SK-N-SH (cell line): ENCODE measurements around the gene SKI.

Source experiments
- FOXJ3 ChIP-seq: sonication (generic); formaldehyde crosslinking; IDR thresholded peaks from 2 replicates; pipeline ENCODE4 v1.5.1; 2020; ENCODE audit warnings: mild to moderate bottlenecking, missing genetic modification reagents
- POLR2AphosphoS5 ChIP-seq: IDR thresholded peaks from 2 replicates; pipeline ENCODE4 v1.6.1; 2012; ENCODE audit warnings: low read depth, low read length
- TF ChIP-seq, protein P1 (sequence below): fragments of 200-600 bp; sonication (generic); IDR thresholded peaks from 2 replicates; pipeline ENCODE4 v1.6.1; 2017; ENCODE audit warnings: antibody characterized with exemption, mild to moderate bottlenecking, moderate library complexity

DNA sequence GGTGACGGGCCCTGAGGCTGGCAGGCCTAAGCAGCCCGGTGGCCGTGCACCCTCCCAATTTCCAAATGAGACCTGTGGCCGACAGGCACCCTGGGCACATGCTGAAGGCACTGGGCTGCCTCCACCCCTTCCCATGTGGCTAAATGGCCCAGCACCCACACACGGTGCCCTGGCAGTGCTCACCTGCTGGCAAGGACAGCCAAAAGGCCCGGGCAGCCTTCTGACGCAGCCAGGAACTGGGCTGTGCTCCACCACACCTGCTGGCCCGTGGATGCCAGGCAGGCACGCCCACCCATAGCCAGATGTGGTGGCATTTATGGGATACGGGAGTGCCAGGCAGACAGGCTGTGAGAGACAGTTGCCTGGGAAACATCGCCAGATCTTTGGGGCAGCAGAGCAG lies 29.5 kb upstream of the SKI start:
- TF ChIP-seq, protein P1, sequence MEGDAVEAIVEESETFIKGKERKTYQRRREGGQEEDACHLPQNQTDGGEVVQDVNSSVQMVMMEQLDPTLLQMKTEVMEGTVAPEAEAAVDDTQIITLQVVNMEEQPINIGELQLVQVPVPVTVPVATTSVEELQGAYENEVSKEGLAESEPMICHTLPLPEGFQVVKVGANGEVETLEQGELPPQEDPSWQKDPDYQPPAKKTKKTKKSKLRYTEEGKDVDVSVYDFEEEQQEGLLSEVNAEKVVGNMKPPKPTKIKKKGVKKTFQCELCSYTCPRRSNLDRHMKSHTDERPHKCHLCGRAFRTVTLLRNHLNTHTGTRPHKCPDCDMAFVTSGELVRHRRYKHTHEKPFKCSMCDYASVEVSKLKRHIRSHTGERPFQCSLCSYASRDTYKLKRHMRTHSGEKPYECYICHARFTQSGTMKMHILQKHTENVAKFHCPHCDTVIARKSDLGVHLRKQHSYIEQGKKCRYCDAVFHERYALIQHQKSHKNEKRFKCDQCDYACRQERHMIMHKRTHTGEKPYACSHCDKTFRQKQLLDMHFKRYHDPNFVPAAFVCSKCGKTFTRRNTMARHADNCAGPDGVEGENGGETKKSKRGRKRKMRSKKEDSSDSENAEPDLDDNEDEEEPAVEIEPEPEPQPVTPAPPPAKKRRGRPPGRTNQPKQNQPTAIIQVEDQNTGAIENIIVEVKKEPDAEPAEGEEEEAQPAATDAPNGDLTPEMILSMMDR, result no peak
- TF ChIP-seq FOXJ3 (no peak), POLR2AphosphoS5 (no peak)
